ENCODE data around the gene VCL. TPM values are rescaled to one million over a fixed set of nuclear protein-coding genes. Genes with fewer than 3 reads are reported as not detected.

The VCL gene
- total and polyA plus RNA-seq, 9 of the 15 experiments (the other 6 are each of a cell fraction or from before 2014, with no cell fraction given) = 29.8 to 186 (median 76.4) TPM

DNA sequence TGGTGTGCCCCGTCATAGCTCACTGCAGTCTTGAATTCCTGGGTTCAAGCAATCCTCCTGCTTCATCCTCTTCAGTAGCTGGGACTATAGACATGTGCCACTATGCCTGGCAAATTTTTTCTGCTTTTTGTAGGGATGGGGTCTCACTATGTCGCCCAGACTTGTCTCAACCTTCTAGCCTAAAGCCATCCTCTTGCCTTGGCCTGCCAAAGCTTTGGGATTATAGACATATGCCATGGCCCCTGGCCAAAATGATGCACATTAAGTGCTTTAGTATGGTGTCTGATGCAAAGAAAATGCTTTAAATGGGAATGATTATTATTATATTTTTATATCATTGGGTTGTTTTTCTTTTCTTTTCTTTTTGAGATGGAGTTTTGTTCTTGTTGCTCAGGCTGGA is 33.2 kb upstream of the VCL start (continued):
- TF ChIP-seq, protein P1, sequence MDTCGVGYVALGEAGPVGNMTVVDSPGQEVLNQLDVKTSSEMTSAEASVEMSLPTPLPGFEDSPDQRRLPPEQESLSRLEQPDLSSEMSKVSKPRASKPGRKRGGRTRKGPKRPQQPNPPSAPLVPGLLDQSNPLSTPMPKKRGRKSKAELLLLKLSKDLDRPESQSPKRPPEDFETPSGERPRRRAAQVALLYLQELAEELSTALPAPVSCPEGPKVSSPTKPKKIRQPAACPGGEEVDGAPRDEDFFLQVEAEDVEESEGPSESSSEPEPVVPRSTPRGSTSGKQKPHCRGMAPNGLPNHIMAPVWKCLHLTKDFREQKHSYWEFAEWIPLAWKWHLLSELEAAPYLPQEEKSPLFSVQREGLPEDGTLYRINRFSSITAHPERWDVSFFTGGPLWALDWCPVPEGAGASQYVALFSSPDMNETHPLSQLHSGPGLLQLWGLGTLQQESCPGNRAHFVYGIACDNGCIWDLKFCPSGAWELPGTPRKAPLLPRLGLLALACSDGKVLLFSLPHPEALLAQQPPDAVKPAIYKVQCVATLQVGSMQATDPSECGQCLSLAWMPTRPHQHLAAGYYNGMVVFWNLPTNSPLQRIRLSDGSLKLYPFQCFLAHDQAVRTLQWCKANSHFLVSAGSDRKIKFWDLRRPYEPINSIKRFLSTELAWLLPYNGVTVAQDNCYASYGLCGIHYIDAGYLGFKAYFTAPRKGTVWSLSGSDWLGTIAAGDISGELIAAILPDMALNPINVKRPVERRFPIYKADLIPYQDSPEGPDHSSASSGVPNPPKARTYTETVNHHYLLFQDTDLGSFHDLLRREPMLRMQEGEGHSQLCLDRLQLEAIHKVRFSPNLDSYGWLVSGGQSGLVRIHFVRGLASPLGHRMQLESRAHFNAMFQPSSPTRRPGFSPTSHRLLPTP (IDR thresholded peaks at IDR 0.05; ENCODE audit: borderline replicate concordance, extremely low read depth, insufficient read length) = no peak
- TF ChIP-seq, protein P2, sequence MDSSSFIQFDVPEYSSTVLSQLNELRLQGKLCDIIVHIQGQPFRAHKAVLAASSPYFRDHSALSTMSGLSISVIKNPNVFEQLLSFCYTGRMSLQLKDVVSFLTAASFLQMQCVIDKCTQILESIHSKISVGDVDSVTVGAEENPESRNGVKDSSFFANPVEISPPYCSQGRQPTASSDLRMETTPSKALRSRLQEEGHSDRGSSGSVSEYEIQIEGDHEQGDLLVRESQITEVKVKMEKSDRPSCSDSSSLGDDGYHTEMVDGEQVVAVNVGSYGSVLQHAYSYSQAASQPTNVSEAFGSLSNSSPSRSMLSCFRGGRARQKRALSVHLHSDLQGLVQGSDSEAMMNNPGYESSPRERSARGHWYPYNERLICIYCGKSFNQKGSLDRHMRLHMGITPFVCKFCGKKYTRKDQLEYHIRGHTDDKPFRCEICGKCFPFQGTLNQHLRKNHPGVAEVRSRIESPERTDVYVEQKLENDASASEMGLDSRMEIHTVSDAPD (CRISPR knock-in tag; IDR thresholded peaks at IDR 0.05) = no peak
- TF ChIP-seq ZNF239 (CRISPR knock-in tag; IDR thresholded peaks at IDR 0.05) = no peak
- TF ChIP-seq, protein P3, sequence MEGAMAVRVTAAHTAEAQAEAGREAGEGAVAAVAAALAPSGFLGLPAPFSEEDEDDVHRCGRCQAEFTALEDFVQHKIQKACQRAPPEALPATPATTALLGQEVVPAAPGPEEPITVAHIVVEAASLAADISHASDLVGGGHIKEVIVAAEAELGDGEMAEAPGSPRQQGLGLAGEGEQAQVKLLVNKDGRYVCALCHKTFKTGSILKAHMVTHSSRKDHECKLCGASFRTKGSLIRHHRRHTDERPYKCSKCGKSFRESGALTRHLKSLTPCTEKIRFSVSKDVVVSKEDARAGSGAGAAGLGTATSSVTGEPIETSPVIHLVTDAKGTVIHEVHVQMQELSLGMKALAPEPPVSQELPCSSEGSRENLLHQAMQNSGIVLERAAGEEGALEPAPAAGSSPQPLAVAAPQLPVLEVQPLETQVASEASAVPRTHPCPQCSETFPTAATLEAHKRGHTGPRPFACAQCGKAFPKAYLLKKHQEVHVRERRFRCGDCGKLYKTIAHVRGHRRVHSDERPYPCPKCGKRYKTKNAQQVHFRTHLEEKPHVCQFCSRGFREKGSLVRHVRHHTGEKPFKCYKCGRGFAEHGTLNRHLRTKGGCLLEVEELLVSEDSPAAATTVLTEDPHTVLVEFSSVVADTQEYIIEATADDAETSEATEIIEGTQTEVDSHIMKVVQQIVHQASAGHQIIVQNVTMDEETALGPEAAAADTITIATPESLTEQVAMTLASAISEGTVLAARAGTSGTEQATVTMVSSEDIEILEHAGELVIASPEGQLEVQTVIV (CRISPR knock-in tag; IDR thresholded peaks at IDR 0.05; ENCODE audit: borderline replicate concordance) = no peak

Data from K562 (cell line).